HG02884 (cell line): ENCODE data around the gene KLF5.
A peak's percentile ranks its signal among the peaks of the same experiment; 100 is the strongest.

ENCODE experiments used
- ATAC-seq: cut with Tn5 transposase; IDR thresholded peaks from one replicate; pipeline ENCODE4 v1.9.1; 2021; ENCODE audit warnings: mild to moderate bottlenecking, moderate library complexity; ENCODE audit not compliant: unreplicated experiment

Gene KLF5

DNA sequence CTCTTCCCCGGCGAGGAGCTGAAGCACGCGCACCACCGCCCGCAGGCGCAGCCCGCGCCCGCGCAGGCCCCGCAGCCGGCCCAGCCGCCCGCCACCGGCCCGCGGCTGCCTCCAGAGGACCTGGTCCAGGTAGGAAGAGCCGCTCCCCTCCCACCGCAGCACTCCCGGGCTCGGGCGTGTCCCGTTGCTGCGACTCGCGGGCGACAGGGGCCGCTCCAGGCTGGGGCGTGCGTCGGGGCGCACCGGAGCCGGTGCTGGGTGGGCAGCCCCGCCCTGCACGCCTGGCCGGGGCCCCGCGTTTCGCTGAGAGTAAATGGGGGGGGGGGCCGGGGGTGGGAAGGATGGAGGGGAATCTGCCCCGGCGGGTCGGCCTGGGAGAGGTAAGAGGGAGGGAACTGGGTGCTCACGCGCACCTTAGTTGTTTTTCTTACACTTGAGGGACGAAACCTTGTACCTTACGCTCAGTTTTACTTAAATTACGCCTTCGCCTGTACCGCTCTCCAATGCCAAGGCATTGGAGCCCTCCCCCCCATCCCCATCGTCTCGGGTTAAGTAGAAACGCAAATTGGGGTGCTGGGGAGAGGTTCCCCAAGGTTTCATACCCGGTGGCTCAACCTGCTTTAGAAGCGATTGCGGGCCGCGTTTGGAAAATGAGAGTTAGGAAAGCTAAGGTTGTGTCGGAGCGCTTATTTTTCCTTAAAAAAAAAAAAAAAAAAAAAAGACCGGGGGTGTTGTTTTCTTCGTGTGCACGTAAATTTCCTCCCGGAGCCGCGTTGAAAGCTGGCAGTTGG is 850 bp downstream of the KLF5 start:
- peak; percentile 30 for ATAC-seq

GRCh38 chr13:73060251-73061160 is 1.7 kb downstream of the KLF5 start:
- no peak for ATAC-seq

DNA sequence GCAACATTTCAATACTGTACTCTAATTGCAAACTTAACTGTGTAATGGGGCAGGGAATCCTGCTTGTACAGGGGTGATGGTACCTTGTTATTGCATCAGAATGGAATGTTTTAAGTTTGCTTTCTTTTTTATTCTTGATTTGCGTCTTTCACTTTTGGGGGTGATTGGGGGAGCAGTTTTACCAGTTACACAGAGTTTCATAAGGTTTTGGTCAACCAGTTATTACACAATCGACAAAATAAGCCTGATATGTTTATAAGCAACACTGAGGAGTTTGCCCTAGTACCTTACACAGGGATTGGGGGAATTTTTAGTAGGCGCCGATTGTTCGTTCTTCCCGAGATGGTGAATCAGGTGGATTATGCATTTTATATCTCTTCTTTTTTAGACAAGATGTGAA is 2.7 kb downstream of the KLF5 start:
- ATAC-seq, result no peak

DNA sequence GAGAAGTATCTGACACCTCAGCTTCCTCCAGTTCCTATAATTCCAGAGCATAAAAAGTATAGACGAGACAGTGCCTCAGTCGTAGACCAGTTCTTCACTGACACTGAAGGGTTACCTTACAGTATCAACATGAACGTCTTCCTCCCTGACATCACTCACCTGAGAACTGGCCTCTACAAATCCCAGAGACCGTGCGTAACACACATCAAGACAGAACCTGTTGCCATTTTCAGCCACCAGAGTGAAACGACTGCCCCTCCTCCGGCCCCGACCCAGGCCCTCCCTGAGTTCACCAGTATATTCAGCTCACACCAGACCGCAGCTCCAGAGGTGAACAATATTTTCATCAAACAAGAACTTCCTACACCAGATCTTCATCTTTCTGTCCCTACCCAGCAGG is 3.1 kb downstream of the KLF5 start:
- ATAC-seq, result no peak

DNA sequence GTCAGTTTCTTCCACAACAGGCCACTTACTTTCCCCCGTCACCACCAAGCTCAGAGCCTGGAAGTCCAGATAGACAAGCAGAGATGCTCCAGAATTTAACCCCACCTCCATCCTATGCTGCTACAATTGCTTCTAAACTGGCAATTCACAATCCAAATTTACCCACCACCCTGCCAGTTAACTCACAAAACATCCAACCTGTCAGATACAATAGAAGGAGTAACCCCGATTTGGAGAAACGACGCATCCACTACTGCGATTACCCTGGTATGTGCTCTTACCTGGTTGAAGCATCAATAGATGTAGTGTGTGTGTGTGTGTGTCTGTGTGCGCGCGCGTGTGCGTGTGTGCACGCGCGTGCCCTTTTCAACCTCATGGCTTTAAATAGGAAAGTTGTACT is 3.7 kb downstream of the KLF5 start:
- ATAC-seq, result no peak

DNA sequence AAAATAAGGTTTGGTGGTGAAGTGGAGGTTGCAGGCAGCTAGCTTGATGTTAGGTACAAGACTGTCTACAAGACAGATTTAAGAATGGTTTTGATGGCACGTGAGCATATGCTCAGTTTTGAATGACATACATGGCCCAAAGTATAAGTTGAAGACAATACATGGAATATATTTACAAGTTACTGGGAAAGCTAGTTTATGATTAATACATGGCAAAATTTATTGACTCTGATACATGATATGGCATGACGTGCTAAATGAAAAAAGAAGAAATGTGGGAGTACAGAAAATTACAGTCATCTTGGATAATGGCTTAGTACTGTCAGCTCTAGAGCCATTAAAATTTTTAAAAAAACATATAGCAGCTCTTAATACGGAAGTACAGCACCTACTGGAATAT is 4.4 kb downstream of the KLF5 start:
- ATAC-seq, result no peak

DNA sequence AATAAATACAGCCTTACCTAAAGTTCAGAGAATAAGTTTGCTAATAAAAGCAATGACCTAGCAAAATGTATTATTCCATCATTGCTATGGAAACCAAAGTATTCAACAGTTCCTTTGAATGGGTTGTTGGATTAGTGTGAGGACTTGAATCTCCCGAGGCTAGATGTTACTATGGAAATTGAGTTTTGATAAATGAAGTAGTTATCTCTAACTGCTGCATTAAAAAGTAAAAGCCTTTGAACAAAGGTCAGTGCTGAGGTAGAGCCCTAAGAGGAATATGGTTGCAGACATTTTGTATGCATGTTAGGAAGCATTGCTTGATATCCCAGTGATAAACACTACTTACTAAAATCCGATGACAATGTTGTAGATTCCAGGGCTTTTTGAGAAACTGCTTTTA is 6.2 kb downstream of the KLF5 start:
- no peak for ATAC-seq

- no peak for ATAC-seq
These were observed 7.0 kb downstream of the KLF5 start for GRCh38 chr13:73065665-73066340.

DNA sequence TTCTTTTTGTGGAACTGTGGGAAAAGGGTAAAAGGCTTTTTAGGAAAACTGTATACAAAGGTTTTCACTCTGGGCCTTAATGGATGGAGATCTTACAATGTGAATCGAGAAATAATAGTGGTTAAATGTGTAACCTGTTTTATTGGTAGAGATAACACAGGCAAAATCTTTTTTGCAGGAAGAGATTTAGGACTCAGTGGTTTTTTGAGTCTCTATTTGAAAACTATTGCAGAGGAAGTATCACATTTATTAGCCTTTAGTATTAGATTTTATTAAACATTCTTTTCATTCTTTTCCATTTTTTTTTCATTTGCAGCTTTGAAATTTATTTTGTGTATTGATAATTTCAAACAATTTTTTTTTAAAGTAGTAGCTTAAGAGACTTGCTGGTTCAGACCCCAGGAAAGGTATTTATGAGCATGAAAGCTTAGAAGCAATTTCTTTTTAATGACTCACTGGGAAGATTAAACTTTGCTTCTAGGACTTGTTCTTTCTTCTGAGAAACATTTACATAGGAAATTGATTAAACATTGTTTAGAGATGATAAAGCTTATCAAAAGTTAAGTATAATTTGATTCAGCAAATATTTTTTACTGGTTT is 10.5 kb downstream of the KLF5 start:
- ATAC-seq, result no peak

GRCh38 chr13:73070451-73071098 is 11.8 kb downstream of the KLF5 start:
- ATAC-seq, result no peak

- no peak for ATAC-seq
These were observed 13.6 kb downstream of the KLF5 start for GRCh38 chr13:73072239-73072900.

DNA sequence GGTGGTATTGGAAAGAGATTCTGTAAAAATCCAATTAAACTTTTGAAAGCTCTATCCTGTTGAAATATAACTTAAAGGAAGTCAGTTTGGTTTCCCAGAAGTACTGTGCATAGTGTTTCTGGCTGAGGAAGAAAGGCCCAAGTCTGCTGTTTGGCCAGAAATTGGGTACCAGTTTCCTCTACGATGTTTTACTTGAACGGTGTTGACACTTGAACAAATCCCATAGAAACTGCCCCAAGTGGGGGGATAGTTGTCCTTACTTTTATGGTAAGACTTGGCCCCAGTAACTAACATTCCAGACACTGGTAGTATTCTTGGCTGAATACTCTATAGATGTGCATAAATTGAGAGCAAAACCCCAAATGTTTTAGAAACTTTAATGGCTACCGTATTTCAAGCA is 14.2 kb downstream of the KLF5 start:
- ATAC-seq, result no peak

DNA sequence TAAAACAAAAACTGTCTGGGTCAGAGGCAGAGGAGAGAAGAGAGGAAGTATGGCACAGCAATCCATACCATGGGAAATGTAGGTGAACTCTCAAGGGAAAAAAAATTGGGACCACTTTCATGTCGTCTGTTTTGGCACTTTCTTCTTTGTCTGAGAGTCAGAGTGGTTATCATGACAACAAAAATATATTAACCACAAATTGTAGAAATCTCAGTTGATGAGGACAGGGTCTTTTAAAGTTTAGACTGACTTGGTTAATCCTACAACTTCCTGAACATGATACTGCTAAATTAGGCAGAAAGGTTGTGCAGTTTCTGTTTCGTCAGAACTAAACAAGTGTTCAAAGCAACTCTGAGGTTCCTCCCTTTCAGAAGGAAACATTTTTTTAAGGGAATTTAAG is 15.2 kb downstream of the KLF5 start:
- peak; percentile 73 for ATAC-seq

DNA sequence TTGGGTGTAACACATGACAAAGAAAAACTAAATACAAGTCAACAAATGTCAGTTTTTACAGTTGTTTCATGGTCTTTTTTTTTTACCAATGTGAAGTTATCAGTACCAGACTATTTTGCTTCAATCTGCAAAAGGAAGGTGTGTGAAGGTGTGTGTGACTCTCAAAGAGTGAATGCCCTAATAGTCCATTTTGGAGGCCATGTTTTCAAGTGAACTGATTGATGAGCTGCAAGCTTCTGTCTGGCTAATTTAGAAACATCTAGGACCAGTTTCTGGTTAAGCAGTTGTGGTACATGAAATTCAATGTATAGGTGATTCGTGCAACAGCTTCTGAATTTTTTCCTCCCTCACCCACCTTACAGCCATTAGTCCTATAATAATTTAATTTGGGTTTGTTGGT is 16.1 kb downstream of the KLF5 start:
- ATAC-seq, result no peak

- no peak for ATAC-seq
These were observed 16.7 kb downstream of the KLF5 start for GRCh38 chr13:73075546-73075945.

DNA sequence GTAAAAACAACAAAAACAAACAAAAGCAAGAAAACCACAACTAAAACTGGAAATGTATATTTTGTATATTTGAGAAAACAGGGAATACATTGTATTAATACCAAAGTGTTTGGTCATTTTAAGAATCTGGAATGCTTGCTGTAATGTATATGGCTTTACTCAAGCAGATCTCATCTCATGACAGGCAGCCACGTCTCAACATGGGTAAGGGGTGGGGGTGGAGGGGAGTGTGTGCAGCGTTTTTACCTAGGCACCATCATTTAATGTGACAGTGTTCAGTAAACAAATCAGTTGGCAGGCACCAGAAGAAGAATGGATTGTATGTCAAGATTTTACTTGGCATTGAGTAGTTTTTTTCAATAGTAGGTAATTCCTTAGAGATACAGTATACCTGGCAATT is 17.1 kb downstream of the KLF5 start:
- ATAC-seq, result no peak

DNA sequence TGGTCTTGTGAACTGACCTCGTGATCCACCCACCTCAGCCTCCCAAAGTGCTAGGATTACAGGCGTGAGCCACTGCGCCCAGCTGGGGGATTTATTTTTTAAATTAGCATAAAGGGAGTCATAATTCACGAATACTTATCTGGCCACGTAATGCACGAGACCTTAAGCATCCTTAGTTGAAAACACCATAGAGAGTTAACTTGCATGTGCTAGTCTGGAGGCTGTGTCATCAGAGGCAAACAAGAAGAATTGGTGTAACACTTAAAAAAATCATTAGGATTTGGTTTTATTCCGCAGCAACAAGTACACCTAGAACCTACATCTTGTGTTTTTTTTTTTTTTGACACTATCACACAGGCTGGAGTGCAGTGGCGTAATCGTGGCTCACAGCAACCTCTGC is 19.1 kb downstream of the KLF5 start:
- ATAC-seq, result no peak

GRCh38 chr13:73079359-73079758 is 20.6 kb downstream of the KLF5 start:
- no peak for ATAC-seq

DNA sequence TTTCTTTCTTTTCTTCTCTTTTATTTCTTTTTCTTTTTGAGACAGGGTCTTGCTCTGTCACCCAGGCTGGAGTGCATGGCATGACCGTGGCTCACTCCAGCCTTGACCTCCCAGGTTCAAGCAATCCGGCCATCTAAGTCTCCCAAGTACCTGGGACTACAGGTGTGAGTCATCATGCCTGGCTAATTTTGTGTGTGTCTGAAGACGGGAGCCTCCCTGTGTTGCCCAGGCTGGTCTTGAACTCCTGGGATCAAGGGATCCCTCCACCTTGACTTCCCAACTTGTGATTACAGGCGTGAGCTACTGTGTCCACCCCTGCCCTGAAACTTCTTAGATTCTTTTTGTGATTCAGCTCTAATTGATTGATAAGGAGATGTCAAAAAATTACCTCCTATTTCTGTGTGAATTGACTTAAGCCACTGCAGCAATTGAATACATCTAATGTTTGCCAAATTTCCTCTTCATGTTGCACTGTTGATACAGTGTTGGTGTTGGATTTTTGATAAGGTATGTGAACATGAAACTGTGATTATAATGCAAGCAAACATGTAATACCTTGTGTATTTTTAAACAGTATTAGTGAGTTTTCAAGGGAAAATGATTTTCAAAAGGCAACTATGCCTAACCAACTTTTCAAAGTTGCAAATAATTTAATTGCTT is 22.6 kb downstream of the KLF5 start:
- ATAC-seq, result no peak

DNA sequence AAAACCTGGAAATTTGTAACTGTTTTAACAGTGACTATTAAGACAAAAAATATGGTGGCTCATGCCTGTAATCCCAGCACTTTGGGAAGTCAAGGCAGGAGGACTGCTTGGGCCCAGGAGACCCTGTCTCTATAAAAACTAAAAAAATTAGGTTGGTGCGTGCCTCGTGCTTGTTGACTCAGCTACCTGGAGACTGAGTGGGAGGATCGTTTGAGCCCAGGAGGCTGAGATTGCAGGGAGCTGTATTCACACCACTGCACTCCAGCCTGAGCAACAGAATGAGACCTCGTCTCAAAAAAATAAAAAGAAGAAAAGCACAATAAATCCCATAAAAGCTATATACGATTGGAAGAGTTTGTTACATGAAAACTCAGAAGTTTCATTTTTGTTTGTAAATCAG is 23.7 kb downstream of the KLF5 start:
- ATAC-seq, result no peak
